Stimulated activated naive CD8-positive, alpha-beta T cell treated with anti-CD3 and anti-CD28 coated beads, Interleukin-15, Interleukin-2, amounts not matched to agents 100 ng/mL and 50 ng/mL, for 24 hours (primary cell): Measurements from ENCODE around the gene MSI2.

ENCODE experiments used
- H3K27ac Mint-ChIP-seq: one replicate; pipeline ENCODE4 v1.8.0; 2021; ENCODE audit warnings: mild to moderate bottlenecking, mixed read lengths
- H3K27me3 Mint-ChIP-seq: one replicate; pipeline ENCODE4 v1.8.0; 2021; ENCODE audit warnings: mixed read lengths
- H3K36me3 Mint-ChIP-seq: one replicate; pipeline ENCODE4 v1.8.0; 2021; ENCODE audit warnings: low read depth, mixed read lengths
- H3K4me1 Mint-ChIP-seq: one replicate; pipeline ENCODE4 v1.8.0; 2021; ENCODE audit warnings: low read depth, mixed read lengths
- H3K4me3 Mint-ChIP-seq: one replicate; pipeline ENCODE4 v1.8.0; 2021; ENCODE audit warnings: mild to moderate bottlenecking, mixed read lengths
- H3K9me3 Mint-ChIP-seq: one replicate; pipeline ENCODE4 v1.8.0; 2021; ENCODE audit warnings: mixed read lengths

Gene MSI2

GRCh38 chr17:57406981-57407286 is 150.6 kb downstream of the MSI2 start:
- H3K27ac Mint-ChIP-seq = peak overlapping the region; percentile 72
- H3K4me1 Mint-ChIP-seq = peaks cover 49% of the 10 kb centered on the region
- peaks cover 20% of the 10 kb centered on the region for H3K36me3 Mint-ChIP-seq
- H3K4me3 Mint-ChIP-seq = no peak overlapping the region
- no peaks in the 10 kb centered on the region for H3K9me3 Mint-ChIP-seq
- no peaks in the 10 kb centered on the region for H3K27me3 Mint-ChIP-seq

GRCh38 chr17:57407287-57408070 is 151.2 kb downstream of the MSI2 start:
- Mint-ChIP-seq H3K9me3 (no peaks in the 10 kb centered on the region), H3K36me3 (peaks cover 20% of the 10 kb centered on the region), H3K27me3 (no peaks in the 10 kb centered on the region), H3K27ac (peak overlapping the region; percentile 72), H3K4me3 (no peak overlapping the region), H3K4me1 (peaks cover 49% of the 10 kb centered on the region)

- H3K4me1 Mint-ChIP-seq = peaks cover 55% of the 10 kb centered on the region
- peaks cover 20% of the 10 kb centered on the region for H3K36me3 Mint-ChIP-seq
- no peaks in the 10 kb centered on the region for H3K9me3 Mint-ChIP-seq
- no peaks in the 10 kb centered on the region for H3K27me3 Mint-ChIP-seq
- H3K27ac Mint-ChIP-seq = peak overlapping the region; percentile 72
- H3K4me3 Mint-ChIP-seq = peak overlapping the region; percentile 42
Observed at GRCh38 chr17:57408071-57408811, 151.9 kb downstream of the MSI2 start.

- Mint-ChIP-seq H3K27ac (no peak overlapping the region), H3K36me3 (peaks cover 12% of the 10 kb centered on the region), H3K4me1 (peaks cover 55% of the 10 kb centered on the region), H3K4me3 (no peak overlapping the region), H3K27me3 (no peaks in the 10 kb centered on the region), H3K9me3 (no peaks in the 10 kb centered on the region)
Observed at GRCh38 chr17:57410169-57410568, 153.8 kb downstream of the MSI2 start.

- no peak overlapping the region for H3K27ac Mint-ChIP-seq
- H3K36me3 Mint-ChIP-seq = no peaks in the 10 kb centered on the region
- H3K4me1 Mint-ChIP-seq = peaks cover 40% of the 10 kb centered on the region
- no peaks in the 10 kb centered on the region for H3K27me3 Mint-ChIP-seq
- H3K9me3 Mint-ChIP-seq = no peaks in the 10 kb centered on the region
- no peak overlapping the region for H3K4me3 Mint-ChIP-seq
Observed at GRCh38 chr17:57412520-57413096, 156.3 kb downstream of the MSI2 start.

GRCh38 chr17:57413848-57414651 is 157.7 kb downstream of the MSI2 start:
- Mint-ChIP-seq H3K4me1 (peaks cover 34% of the 10 kb centered on the region), H3K27me3 (no peaks in the 10 kb centered on the region), H3K9me3 (no peaks in the 10 kb centered on the region), H3K36me3 (no peaks in the 10 kb centered on the region), H3K27ac (no peak overlapping the region), H3K4me3 (no peak overlapping the region)

GRCh38 chr17:57415751-57416207 is 159.5 kb downstream of the MSI2 start:
- Mint-ChIP-seq H3K36me3 (peaks cover 6% of the 10 kb centered on the region), H3K9me3 (no peaks in the 10 kb centered on the region), H3K4me3 (no peak overlapping the region), H3K4me1 (peaks cover 25% of the 10 kb centered on the region), H3K27ac (no peak overlapping the region), H3K27me3 (no peaks in the 10 kb centered on the region)

- H3K27ac Mint-ChIP-seq = no peak overlapping the region
- peaks cover 9% of the 10 kb centered on the region for H3K36me3 Mint-ChIP-seq
- H3K4me3 Mint-ChIP-seq = no peak overlapping the region
- no peaks in the 10 kb centered on the region for H3K9me3 Mint-ChIP-seq
- peaks cover 23% of the 10 kb centered on the region for H3K4me1 Mint-ChIP-seq
- H3K27me3 Mint-ChIP-seq = no peaks in the 10 kb centered on the region
Observed at GRCh38 chr17:57416369-57416768, 160.0 kb downstream of the MSI2 start.

GRCh38 chr17:57417956-57418355 is 161.6 kb downstream of the MSI2 start:
- no peak overlapping the region for H3K4me3 Mint-ChIP-seq
- peaks cover 9% of the 10 kb centered on the region for H3K36me3 Mint-ChIP-seq
- no peaks in the 10 kb centered on the region for H3K9me3 Mint-ChIP-seq
- H3K4me1 Mint-ChIP-seq = peaks cover 30% of the 10 kb centered on the region
- no peak overlapping the region for H3K27ac Mint-ChIP-seq
- H3K27me3 Mint-ChIP-seq = no peaks in the 10 kb centered on the region

- H3K9me3 Mint-ChIP-seq = no peaks in the 10 kb centered on the region
- H3K27me3 Mint-ChIP-seq = no peaks in the 10 kb centered on the region
- H3K4me3 Mint-ChIP-seq = no peak overlapping the region
- H3K4me1 Mint-ChIP-seq = peaks cover 34% of the 10 kb centered on the region
- peaks cover 9% of the 10 kb centered on the region for H3K36me3 Mint-ChIP-seq
- H3K27ac Mint-ChIP-seq = no peak overlapping the region
Observed at GRCh38 chr17:57418463-57419246, 162.3 kb downstream of the MSI2 start.

GRCh38 chr17:57419940-57420550 is 163.7 kb downstream of the MSI2 start:
- H3K27me3 Mint-ChIP-seq = no peaks in the 10 kb centered on the region
- no peak overlapping the region for H3K27ac Mint-ChIP-seq
- H3K9me3 Mint-ChIP-seq = no peaks in the 10 kb centered on the region
- no peak overlapping the region for H3K4me3 Mint-ChIP-seq
- peaks cover 9% of the 10 kb centered on the region for H3K36me3 Mint-ChIP-seq
- peaks cover 48% of the 10 kb centered on the region for H3K4me1 Mint-ChIP-seq

GRCh38 chr17:57420734-57421717 is 164.7 kb downstream of the MSI2 start:
- H3K4me3 Mint-ChIP-seq = no peak overlapping the region
- H3K36me3 Mint-ChIP-seq = peaks cover 9% of the 10 kb centered on the region
- peak overlapping the region; percentile 32 for H3K27ac Mint-ChIP-seq
- H3K9me3 Mint-ChIP-seq = no peaks in the 10 kb centered on the region
- peaks cover 52% of the 10 kb centered on the region for H3K4me1 Mint-ChIP-seq
- H3K27me3 Mint-ChIP-seq = no peaks in the 10 kb centered on the region

- H3K4me3 Mint-ChIP-seq = no peak overlapping the region
- no peaks in the 10 kb centered on the region for H3K9me3 Mint-ChIP-seq
- peak overlapping the region; percentile 52 for H3K27ac Mint-ChIP-seq
- H3K36me3 Mint-ChIP-seq = peaks cover 9% of the 10 kb centered on the region
- H3K27me3 Mint-ChIP-seq = no peaks in the 10 kb centered on the region
- H3K4me1 Mint-ChIP-seq = peaks cover 61% of the 10 kb centered on the region
Observed at GRCh38 chr17:57422574-57423164, 166.3 kb downstream of the MSI2 start.
